ENCODE data around the gene REP15. TPM values are rescaled to one million over a fixed set of nuclear protein-coding genes. Genes with fewer than 3 reads are reported as not detected.
"Not testable (repeated sequence)": the region's sequence is repeated elsewhere in the genome, so short reads cannot be mapped to it uniquely, and the experiment has no call there.

Gene REP15, protein sequence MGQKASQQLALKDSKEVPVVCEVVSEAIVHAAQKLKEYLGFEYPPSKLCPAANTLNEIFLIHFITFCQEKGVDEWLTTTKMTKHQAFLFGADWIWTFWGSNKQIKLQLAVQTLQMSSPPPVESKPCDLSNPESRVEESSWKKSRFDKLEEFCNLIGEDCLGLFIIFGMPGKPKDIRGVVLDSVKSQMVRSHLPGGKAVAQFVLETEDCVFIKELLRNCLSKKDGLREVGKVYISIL
- total RNA-seq (ENCODE audit: unreplicated experiment), result 1.6 TPM
- long read RNA-seq, result 0 reads

DNA sequence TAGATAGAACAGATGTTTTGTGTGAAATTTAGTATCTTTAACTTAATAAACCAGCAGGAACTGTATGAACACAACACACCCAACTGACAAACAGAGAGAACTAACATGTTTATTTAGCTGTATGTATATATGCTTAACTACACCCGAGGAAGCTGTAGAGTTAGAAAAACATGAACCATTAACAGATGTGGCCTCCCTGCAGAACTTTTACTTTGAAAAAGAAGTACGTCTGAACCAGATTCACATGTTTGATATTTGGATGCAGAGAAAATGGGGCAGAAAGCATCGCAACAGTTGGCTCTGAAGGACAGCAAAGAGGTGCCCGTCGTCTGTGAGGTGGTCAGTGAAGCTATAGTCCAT, at the start of gene REP15:
Gene REP15 (plus strand): TSS at position 155 of the 360 bp plus-strand sequence. CDS start 116 bp downstream, at position 271.
- TF ChIP-seq, protein P1, sequence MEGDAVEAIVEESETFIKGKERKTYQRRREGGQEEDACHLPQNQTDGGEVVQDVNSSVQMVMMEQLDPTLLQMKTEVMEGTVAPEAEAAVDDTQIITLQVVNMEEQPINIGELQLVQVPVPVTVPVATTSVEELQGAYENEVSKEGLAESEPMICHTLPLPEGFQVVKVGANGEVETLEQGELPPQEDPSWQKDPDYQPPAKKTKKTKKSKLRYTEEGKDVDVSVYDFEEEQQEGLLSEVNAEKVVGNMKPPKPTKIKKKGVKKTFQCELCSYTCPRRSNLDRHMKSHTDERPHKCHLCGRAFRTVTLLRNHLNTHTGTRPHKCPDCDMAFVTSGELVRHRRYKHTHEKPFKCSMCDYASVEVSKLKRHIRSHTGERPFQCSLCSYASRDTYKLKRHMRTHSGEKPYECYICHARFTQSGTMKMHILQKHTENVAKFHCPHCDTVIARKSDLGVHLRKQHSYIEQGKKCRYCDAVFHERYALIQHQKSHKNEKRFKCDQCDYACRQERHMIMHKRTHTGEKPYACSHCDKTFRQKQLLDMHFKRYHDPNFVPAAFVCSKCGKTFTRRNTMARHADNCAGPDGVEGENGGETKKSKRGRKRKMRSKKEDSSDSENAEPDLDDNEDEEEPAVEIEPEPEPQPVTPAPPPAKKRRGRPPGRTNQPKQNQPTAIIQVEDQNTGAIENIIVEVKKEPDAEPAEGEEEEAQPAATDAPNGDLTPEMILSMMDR (IDR thresholded peaks at IDR 0.05; ENCODE audit: partially characterized antibody, unreplicated experiment), result no peak
- Mint-ChIP-seq H3K4me3 (ENCODE audit: unreplicated experiment) (no peak within 1 kb of the TSS), H3K27ac (ENCODE audit: unreplicated experiment) (no peak within 1 kb of the TSS), H3K9me3 (ENCODE audit: unreplicated experiment) (peaks cover 5% of the 10 kb centered on the region), H3K36me3 (ENCODE audit: unreplicated experiment) (no peaks in the 10 kb centered on the region), H3K27me3 (ENCODE audit: unreplicated experiment) (peaks cover 3% of the 10 kb centered on the region), H3K4me1 (ENCODE audit: low read depth, unreplicated experiment) (peaks cover 7% of the 10 kb centered on the region)
- no peak for DNase-seq

DNA sequence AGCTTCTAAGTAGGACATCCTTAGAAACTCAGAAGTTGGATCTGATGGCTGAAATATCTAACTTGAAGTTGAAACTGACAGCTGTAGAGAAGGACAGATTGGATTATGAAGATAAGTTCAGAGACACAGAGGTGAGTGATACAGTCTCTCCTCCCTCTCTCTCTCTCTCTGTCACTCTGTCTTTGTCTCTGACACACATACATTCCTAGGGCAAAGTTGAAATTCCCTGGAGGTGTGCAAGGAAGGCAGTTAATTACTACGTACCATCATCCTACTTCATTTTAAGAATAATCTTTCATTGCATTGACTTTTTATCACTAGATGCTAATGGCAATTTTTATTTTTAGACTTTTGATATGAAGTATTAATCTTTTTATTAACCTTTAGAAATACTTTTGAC, 46.2 kb upstream of the REP15 start:
- Mint-ChIP-seq H3K27me3 (ENCODE audit: unreplicated experiment) (peaks cover 2% of the 10 kb centered on the region), H3K9me3 (ENCODE audit: unreplicated experiment) (no peaks in the 10 kb centered on the region), H3K4me3 (ENCODE audit: unreplicated experiment) (no peak overlapping the region), H3K4me1 (ENCODE audit: low read depth, unreplicated experiment) (no peaks in the 10 kb centered on the region), H3K36me3 (ENCODE audit: unreplicated experiment) (no peaks in the 10 kb centered on the region), H3K27ac (ENCODE audit: unreplicated experiment) (no peak overlapping the region)
- no peak for DNase-seq
- TF ChIP-seq, protein P1 (IDR thresholded peaks at IDR 0.05; ENCODE audit: partially characterized antibody, unreplicated experiment), result no peak

DNA sequence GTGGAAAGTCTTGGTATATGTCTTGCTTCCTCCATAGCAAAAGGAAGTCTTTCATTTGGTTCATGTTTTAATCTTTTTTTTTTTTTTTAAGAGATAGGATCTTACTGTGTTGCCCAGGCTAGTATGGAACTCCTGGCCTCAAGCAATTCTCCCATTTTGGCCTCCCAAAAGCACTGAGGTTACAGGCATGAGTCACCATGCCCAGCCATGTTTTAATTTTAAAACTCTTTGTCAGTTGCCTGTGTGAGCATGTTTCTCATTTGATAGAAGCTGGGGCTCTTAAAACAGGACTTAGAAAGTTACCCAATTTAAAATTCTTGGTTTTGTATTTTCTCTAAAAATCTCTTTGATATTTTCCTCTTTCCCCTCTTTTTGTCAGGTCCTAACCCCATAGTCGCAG, 45.0 kb upstream of the REP15 start:
- no peaks in the 10 kb centered on the region for H3K9me3 Mint-ChIP-seq (ENCODE audit: unreplicated experiment)
- DNase-seq, result no peak
- TF ChIP-seq, protein P1 (IDR thresholded peaks at IDR 0.05; ENCODE audit: partially characterized antibody, unreplicated experiment), result no peak
- no peaks in the 10 kb centered on the region for H3K4me1 Mint-ChIP-seq (ENCODE audit: low read depth, unreplicated experiment)
- H3K4me3 Mint-ChIP-seq (ENCODE audit: unreplicated experiment), result no peak overlapping the region
- H3K27me3 Mint-ChIP-seq (ENCODE audit: unreplicated experiment), result peaks cover 2% of the 10 kb centered on the region
- no peaks in the 10 kb centered on the region for H3K36me3 Mint-ChIP-seq (ENCODE audit: unreplicated experiment)
- H3K27ac Mint-ChIP-seq (ENCODE audit: unreplicated experiment), result no peak overlapping the region

DNA sequence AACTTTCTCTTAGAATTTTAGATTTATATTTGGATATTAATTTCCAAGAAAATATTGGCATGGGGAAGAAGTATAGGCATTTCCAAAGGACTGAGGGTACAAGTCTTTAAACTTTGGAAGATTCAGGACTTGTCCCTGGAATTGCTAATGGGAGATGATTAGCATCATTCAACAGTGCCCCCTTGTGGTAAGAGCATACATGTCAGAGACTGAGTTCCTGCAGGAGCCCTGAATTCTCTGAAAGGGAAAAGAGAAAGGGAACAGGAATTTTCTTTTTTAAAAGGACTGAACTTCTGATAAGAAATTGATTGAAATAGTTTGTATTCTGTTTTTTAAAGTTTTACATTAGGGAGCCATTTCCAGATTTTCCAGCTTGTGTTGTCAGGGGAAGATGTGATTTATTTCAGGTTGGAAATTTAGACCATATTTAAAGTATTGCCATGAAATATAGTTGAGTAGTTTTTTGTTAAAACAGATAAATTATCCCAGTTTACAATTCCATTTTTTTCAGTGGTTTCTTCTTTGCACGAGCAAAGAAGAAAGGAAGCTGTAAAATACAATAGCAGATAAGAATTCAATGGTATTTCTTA, 44.0 kb upstream of the REP15 start:
- H3K4me3 Mint-ChIP-seq (ENCODE audit: unreplicated experiment), result no peak overlapping the region
- no peaks in the 10 kb centered on the region for H3K9me3 Mint-ChIP-seq (ENCODE audit: unreplicated experiment)
- H3K27ac Mint-ChIP-seq (ENCODE audit: unreplicated experiment), result no peak overlapping the region
- peak; percentile 19 for DNase-seq
- H3K36me3 Mint-ChIP-seq (ENCODE audit: unreplicated experiment), result no peaks in the 10 kb centered on the region
- H3K4me1 Mint-ChIP-seq (ENCODE audit: low read depth, unreplicated experiment), result no peaks in the 10 kb centered on the region
- TF ChIP-seq, protein P1 (IDR thresholded peaks at IDR 0.05; ENCODE audit: partially characterized antibody, unreplicated experiment), result peak; percentile 88
- peaks cover 2% of the 10 kb centered on the region for H3K27me3 Mint-ChIP-seq (ENCODE audit: unreplicated experiment)

DNA sequence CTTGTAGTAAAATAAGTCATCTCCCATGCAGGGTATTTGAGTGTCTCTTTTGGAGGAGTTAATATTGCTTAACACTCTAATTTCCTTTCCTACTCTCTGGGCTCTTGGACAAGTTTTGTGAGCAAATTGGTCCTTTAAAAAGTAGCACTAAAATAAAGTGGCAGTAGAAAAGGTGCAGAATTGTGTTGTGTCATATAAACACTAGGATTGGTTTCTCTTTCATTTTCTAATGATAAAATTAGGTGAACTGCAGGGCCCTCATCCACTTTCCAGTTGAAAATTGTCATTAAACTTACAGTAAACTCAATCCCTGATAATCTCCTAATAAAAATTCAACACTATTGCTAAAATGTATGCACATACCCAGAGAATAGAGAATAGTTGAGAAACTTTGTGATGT, 42.6 kb upstream of the REP15 start:
- Mint-ChIP-seq H3K9me3 (ENCODE audit: unreplicated experiment) (no peaks in the 10 kb centered on the region), H3K36me3 (ENCODE audit: unreplicated experiment) (no peaks in the 10 kb centered on the region), H3K4me1 (ENCODE audit: low read depth, unreplicated experiment) (no peaks in the 10 kb centered on the region), H3K27me3 (ENCODE audit: unreplicated experiment) (peaks cover under 1% of the 10 kb centered on the region), H3K4me3 (ENCODE audit: unreplicated experiment) (no peak overlapping the region), H3K27ac (ENCODE audit: unreplicated experiment) (no peak overlapping the region)
- TF ChIP-seq, protein P1 (IDR thresholded peaks at IDR 0.05; ENCODE audit: partially characterized antibody, unreplicated experiment), result no peak
- DNase-seq, result no peak

DNA sequence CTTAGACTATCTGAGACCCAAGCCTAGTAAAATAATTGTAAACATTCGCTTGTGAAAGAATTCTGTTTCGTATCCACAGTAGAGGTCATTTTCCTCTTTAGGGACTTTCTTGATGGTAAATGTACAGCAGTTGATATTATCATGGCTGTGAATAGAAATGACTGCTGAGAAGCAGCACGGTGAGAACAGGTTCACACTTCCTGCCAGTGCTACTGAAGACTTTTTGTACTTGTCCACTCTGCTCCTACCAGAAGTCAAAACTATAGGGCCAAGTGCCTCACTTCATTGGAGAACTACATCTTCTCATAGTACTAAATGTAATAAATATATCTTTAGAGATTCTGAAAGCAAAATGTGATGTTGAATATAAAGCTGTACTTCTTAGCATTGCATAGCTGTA, 40.8 kb upstream of the REP15 start:
- not testable (repeated sequence) for H3K4me1 Mint-ChIP-seq (ENCODE audit: low read depth, unreplicated experiment); DNase-seq; H3K27me3 Mint-ChIP-seq (ENCODE audit: unreplicated experiment); H3K4me3 Mint-ChIP-seq (ENCODE audit: unreplicated experiment); H3K9me3 Mint-ChIP-seq (ENCODE audit: unreplicated experiment); H3K36me3 Mint-ChIP-seq (ENCODE audit: unreplicated experiment); H3K27ac Mint-ChIP-seq (ENCODE audit: unreplicated experiment)

Data from glutamatergic neuron (in vitro differentiated cells).